AG09319 (cell line): ENCODE data around the gene CNGB1.
A peak's percentile ranks its signal among the peaks of the same experiment; 100 is the strongest.
"Not testable (repeated sequence)": the region's sequence is repeated elsewhere in the genome, so short reads cannot be mapped to it uniquely, and the experiment has no call there.

Experiments used
- DNase-seq: peaks from one replicate; pipeline ENCODE4 v3.0.0-alpha.2; 2010; ENCODE audit warnings: low read depth; ENCODE audit errors: extremely low read depth
- TF ChIP-seq, protein P1 (sequence below): IDR thresholded peaks from 2 replicates; pipeline ENCODE4 v1.5.1; 2011; ENCODE audit warnings: low read depth, mild to moderate bottlenecking, inconsistent platforms, low read length, moderate library complexity

The CNGB1 gene

DNA sequence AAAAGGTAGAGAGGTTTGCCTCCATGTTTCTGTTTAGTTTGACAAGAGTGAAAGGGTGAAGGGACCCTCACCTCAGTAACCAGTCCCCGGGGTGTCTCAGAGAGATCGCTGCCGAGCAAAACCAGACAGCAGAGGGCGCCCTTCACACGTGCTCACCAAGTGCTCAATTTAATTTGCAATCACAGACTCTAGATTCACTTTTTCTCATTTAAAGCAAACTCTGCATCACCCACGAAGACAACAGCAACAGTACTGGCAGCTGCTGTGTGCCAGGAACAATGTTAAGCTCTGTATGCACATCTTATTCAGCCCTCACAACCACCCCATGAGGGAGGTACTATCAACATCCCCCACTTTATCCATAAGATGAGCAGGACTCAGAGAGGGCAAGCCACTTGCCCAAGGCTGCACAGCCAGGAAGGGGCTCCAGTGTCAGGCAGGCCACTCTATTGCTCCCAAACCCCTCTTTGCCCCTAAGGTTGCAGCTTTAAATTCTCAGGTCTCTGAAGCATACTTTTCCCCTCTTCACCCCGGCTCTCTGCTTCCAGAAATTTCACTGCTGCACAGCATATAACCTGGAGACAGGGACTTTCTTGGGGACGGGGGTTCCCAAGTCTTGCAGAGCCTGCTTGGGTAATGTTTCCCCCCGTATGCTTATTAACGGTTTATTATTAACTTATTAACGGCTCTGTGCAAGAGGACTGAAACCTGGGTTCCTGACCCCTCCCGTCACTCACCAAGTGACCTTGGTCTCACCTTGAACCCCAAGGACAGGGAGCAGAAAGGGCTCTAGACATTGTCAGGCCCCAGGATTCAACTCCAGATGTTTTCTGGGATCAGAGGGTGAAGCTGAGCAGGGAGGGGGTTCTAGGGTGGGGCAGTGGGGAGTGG is 70.9 kb downstream of the CNGB1 start:
- DNase-seq: no peak
- TF ChIP-seq, protein P1, sequence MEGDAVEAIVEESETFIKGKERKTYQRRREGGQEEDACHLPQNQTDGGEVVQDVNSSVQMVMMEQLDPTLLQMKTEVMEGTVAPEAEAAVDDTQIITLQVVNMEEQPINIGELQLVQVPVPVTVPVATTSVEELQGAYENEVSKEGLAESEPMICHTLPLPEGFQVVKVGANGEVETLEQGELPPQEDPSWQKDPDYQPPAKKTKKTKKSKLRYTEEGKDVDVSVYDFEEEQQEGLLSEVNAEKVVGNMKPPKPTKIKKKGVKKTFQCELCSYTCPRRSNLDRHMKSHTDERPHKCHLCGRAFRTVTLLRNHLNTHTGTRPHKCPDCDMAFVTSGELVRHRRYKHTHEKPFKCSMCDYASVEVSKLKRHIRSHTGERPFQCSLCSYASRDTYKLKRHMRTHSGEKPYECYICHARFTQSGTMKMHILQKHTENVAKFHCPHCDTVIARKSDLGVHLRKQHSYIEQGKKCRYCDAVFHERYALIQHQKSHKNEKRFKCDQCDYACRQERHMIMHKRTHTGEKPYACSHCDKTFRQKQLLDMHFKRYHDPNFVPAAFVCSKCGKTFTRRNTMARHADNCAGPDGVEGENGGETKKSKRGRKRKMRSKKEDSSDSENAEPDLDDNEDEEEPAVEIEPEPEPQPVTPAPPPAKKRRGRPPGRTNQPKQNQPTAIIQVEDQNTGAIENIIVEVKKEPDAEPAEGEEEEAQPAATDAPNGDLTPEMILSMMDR: peak; percentile 93

DNA sequence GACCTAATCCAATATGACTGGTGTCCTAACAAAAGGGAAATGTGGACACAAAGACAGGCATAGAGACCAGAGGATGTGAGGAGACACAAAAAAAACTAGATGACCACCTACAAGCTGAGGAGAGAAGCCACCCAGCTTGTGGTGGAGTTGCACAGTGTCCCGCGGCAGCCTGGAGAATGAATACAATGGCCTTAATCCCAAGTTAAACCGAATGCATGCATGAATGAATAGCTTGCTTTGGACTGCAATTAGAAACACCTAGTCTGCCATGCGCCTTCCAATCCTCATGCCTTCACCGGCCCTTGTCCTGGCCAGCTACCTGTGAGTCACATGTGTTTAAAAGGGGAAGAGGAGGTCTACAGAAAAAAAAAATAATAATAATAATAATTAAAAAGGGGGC is 72.0 kb downstream of the CNGB1 start:
- TF ChIP-seq, protein P1: no peak
- DNase-seq: no peak

DNA sequence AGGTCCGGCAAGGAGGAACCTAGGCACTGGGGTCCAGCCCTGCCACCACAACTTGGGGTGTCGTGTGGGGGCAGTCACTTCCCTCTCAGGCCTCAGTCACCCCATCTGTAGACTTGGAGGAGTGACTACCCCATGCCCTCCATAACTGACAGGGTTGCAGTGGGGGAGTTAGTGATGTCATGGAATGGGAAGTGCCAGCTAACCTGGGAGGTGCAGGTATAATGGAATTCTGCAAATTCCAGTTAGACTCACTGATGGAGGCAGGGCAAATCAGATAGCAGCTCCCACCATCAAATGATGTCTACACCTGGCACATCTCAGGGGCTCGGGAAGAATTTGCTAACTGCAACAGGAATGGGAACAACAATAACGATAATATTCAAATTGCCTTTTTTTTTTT is 72.9 kb downstream of the CNGB1 start:
- no peak for DNase-seq
- TF ChIP-seq, protein P1: no peak

DNA sequence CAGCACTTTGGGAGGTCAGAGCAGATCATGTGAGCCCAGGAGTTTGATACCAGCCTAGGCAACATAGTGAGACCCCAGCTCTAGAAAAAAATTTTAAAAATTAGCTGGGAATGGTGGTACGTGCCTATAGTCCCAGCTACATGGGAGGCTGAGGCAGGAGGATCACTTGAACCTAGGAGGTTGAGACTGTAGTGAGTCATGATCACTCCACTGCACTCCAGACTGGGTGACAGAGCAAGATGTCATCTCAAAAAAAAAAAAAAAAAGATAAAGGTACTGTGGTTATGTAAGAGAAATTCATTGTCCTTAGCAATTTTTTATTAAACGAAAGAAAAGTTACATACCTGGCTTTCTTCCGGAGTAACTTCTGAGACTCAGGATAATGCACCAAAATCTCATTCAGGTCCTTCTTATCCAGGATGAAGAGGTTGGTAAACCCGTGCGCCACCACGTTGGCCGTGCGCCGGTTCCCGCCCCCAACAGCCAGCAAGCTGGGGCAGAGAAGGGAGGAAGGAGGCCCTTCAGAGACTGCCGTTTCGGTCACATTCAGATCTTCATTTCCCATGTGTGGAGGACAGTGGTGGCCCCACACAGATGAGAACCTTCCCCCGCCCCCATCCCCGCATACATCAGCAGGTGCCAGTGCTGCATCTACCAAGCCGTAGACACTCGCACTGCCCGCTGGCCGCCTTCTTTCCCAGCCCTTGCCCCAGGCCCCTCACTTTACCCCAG is 73.7 kb downstream of the CNGB1 start:
- no peak for DNase-seq
- TF ChIP-seq, protein P1: no peak

DNA sequence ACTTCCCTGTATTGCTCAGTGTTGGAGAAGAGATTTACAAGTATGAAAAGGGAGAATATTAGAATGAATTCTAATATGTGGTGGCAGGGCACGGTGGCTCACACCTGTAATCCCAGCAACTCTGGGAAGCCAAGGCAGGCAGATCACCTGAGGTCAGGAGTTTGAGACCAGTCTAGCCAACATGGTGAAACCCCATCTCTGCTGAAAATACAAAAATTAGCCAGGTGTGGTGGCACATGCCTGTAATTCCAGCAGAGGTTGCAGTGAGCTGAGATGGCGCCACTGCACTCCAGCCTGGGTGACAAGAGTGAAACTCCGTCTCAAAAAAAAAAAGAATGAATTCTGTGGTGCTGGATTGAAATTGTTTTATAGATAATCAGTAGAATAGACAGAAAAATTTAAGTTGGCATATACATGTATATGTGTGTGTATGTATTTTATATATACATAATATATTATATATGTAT is 75.8 kb downstream of the CNGB1 start:
- DNase-seq: not testable (repeated sequence)

DNA sequence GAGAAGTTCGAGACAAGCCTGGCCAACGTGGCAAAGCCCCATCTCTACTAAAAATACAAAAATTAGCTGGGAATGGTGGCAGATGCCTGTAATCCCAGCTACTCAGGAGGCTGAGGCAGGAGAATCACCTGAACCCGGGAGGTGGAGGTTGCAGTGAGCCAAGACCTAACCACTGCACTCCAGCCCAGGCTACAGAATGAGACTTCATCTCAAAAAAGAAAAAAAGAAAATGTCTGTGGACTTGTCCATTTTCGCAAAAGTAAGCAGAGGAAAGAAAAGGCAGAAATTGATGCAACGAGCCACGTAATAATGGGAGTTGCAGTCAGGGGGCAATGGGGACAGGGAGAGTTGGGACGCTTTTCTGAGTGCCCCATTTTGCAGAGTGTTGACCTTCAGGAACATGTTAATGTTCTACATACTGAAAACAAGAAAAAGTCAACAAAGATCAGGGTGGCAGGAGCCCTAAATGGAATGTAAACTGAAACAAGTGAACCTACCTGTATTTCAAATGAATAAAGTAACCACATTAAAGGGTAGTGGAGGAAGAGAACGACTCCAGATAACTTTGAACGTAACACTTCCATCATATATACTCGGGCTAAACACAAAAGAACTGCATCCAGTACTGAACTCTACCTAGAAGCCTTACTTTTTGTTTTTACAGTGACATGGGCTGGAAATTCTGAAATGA is 76.4 kb downstream of the CNGB1 start:
- TF ChIP-seq, protein P1: no peak
- DNase-seq: no peak

DNA sequence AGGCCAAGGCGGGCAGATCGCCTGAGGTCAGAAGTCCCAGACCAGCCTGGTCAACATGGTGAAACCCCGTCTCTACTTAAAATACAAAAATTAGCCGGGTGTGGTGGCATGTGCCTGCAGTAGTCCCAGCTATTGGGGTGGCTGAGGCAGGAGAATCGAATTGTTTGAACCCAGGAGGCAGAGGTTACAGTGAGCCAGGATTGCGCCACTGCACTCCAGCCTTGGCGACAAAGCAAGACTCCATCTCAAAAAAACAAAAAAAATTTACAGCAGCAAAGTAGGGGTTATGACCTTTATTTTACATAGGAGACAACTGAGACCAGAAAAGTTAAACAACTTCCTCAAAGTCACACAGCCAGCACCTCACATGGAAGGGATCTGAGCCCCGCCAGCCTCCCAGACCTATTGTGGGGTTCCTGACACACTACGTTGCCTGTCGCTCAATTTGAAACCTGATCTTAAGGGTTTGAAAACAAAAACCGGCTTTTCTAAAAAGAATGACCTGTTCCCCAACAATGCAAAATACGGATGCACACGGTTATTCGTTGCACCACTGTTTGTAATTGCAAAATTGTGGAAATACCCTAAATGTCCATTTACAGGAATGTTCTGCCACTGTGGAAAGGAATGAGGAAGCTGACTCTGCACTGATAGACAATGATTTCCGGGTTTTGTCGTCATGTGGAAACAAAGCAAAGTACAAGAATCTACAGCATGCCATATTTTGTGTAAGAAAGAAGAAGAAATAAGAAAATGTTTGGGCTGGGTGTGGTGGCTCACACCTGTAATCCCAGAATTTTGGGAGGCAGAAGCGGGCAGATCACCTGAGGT is 77.2 kb downstream of the CNGB1 start:
- peak; percentile 54 for DNase-seq
- TF ChIP-seq, protein P1: no peak
